Sigmoid colon (tissue), 7 donors: Measurements from ENCODE around the gene ZNF280C. TPM values are rescaled to one million over a fixed set of nuclear protein-coding genes. Genes with fewer than 3 reads are reported as not detected.

Source experiments
- DNase-seq: peaks from one replicate; pipeline ENCODE4 v3.0.0-alpha.2; 2019
- H3K27ac ChIP-seq, 4 donors: fragments of 200-600 bp; sonication (generic); one replicate each; pipeline ENCODE4 v1.5.1; 2016 to 2019; ENCODE audit warnings: mild to moderate bottlenecking in 1 of 4
- H3K27me3 ChIP-seq, 3 donors: fragments of 200-600 bp; sonication (generic); one replicate each; pipeline ENCODE4 v1.5.1; 2019; ENCODE audit warnings: mild to moderate bottlenecking in 1 of 3
- H3K36me3 ChIP-seq, 4 donors: fragments of 200-600 bp; sonication (generic); one replicate each; pipeline ENCODE4 v1.5.1; 2016 to 2019
- H3K4me1 ChIP-seq, 4 donors: fragments of 200-600 bp; sonication (generic); one replicate each; pipeline ENCODE4 v1.5.1; 2017 to 2019
- H3K4me3 ChIP-seq, 4 donors: fragments of 200-600 bp; sonication (generic); one replicate each; pipeline ENCODE4 v1.5.1; 2017 to 2019; ENCODE audit warnings: mild to moderate bottlenecking in 2 of 4, moderate library complexity in 1 of 4
- H3K9me3 ChIP-seq, 4 donors: fragments of 200-600 bp in 3 of 4; sonication (generic) in 3 of 4; one replicate each; pipeline versions ENCODE4 v1.5.1 to v1.6.1; 2013 to 2019
- EP300 ChIP-seq, 4 donors: sonication (generic); formaldehyde crosslinking; IDR thresholded peaks; one replicate each; pipeline ENCODE4 v1.6.1; 2017; ENCODE audit warnings: antibody characterized with exemption in 4 of 4
- POLR2A ChIP-seq, 2 donors: fragments of 450-650 bp; IDR thresholded peaks; one replicate each; pipeline ENCODE4 v1.6.1; 2016; ENCODE audit warnings: antibody characterized with exemption in 2 of 2, mild to moderate bottlenecking in 2 of 2, moderate library complexity in 2 of 2
- POLR2AphosphoS5 ChIP-seq, 4 donors: sonication (generic); formaldehyde crosslinking; IDR thresholded peaks; one replicate each; pipeline ENCODE4 v1.6.1; 2017; ENCODE audit warnings: antibody characterized with exemption in 4 of 4
- WGBS, 2 donors: extraction: QIAGEN DNeasy Blood & Tissue Kit; methylation state at CpG; one replicate each; pipeline ENCODE4 v1.1.7; 2013; 5-methylcytosine and 5-hydroxymethylcytosine counted together
- intact Hi-C: fragments of 100-400 bp; cut with DNase I; formaldehyde crosslinking; loops from one replicate; pipeline ENCODE4 v1.15.1; 2023
- polyA plus RNA-seq, 3 donors: library from polyadenylated mRNA; stranded (reverse); fragments of 200-250 nt; gene quantifications; one replicate each; pipeline ENCODE4 v1.2.3, GENCODE V29; 2013
- total RNA-seq, 4 donors: library from RNA; depleted of rRNA; stranded (reverse); fragments of >200 nt; gene quantifications; one replicate each; pipeline ENCODE4 v1.1.0, GENCODE V29; 2016
- TF ChIP-seq, protein P1 (sequence below), 4 experiments: fragments of 450-650 bp in 3 of 4; fragments of 200-600 bp in 1 of 4; IDR thresholded peaks; one replicate each; pipeline ENCODE4 v1.5.1; 2016 to 2019; ENCODE audit warnings: antibody characterized with exemption in 4 of 4, mild to moderate bottlenecking in 3 of 4, moderate library complexity in 2 of 4
- donor health status: healthy with polysubstance abuse.
- donor health status: Bipolar disorder and iron deficiency.
- donor health status: healthy.

The ZNF280C gene
- total and polyA plus RNA-seq, 7 donors, result under 0.01 to 6.4 (median 5.3) TPM

DNA sequence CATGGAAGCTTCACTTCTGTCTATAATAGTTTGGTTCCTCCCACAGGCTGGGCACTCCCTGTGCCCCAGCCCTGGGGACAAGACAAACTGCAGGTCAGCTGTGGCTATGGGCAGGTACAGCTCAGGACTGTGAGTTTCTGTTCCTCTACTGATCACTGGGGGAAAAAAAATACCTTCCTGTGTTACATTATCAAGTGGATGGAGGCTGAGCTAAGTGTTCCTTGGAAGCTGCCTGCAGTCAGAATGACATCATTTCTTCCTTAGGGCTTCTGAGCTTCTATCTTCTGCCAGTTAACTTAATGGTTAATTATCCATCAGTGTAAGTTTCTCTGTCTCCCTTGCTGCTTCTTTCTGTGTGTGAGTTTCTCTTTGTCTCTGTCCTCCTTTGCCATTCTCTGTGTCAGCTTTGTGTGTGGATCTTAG, 92.3 kb downstream of the ZNF280C start:
- H3K4me1 ChIP-seq, result peaks cover 0 to 5% (median 2%) of the 10 kb centered on the region in 4 donors
- no peaks in the 10 kb centered on the region for H3K27me3 ChIP-seq
- H3K9me3 ChIP-seq, result no peaks in the 10 kb centered on the region
- no peak for DNase-seq
- TF ChIP-seq POLR2A (IDR thresholded peaks at IDR 0.05), result no peak
- TF ChIP-seq POLR2AphosphoS5 (IDR thresholded peaks at IDR 0.05), result no peak
- no peak for TF ChIP-seq EP300 (IDR thresholded peaks at IDR 0.05)
- TF ChIP-seq, protein P1, sequence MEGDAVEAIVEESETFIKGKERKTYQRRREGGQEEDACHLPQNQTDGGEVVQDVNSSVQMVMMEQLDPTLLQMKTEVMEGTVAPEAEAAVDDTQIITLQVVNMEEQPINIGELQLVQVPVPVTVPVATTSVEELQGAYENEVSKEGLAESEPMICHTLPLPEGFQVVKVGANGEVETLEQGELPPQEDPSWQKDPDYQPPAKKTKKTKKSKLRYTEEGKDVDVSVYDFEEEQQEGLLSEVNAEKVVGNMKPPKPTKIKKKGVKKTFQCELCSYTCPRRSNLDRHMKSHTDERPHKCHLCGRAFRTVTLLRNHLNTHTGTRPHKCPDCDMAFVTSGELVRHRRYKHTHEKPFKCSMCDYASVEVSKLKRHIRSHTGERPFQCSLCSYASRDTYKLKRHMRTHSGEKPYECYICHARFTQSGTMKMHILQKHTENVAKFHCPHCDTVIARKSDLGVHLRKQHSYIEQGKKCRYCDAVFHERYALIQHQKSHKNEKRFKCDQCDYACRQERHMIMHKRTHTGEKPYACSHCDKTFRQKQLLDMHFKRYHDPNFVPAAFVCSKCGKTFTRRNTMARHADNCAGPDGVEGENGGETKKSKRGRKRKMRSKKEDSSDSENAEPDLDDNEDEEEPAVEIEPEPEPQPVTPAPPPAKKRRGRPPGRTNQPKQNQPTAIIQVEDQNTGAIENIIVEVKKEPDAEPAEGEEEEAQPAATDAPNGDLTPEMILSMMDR (IDR thresholded peaks at IDR 0.05), result no peak
- no peak overlapping the region for H3K4me3 ChIP-seq
- intact Hi-C loops, result no loop called here
- H3K27ac ChIP-seq, result no peak overlapping the region
- H3K36me3 ChIP-seq, result no peaks in the 10 kb centered on the region

DNA sequence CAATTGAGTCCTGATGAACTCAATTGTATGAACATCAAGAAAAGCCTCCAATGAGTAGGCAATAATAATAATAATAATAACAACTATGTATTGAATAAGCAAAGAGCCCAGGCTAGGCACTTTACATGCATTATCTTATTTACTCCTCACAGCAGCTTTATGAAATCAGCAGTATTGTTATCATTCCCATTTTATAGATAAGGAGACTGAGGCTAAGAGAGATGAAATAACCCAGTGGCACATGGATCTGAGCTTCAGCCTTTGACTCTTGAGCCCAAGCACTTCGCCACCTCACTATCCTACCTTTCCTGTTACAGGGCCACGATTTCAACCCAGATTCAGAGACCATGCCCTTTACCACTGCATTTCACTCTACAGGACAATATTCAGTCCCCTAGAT, 93.8 kb downstream of the ZNF280C start:
- 92% methylated on average over 2 of the region's 2 CpGs for WGBS, 2 donors
- TF ChIP-seq POLR2AphosphoS5 (IDR thresholded peaks at IDR 0.05) (no peak), EP300 (IDR thresholded peaks at IDR 0.05) (no peak), POLR2A (IDR thresholded peaks at IDR 0.05) (no peak)
- TF ChIP-seq, protein P1 (IDR thresholded peaks at IDR 0.05), result no peak
- DNase-seq, result no peak
- Histone ChIP-seq H3K4me1 (peaks cover 0 to 14% (median 5%) of the 10 kb centered on the region in 4 donors), H3K27ac (no peak overlapping the region), H3K36me3 (no peaks in the 10 kb centered on the region), H3K9me3 (no peaks in the 10 kb centered on the region), H3K27me3 (no peaks in the 10 kb centered on the region), H3K4me3 (no peak overlapping the region)
- intact Hi-C loops, result loop anchor here (5.0 kb wide), 1 partner anchor 93 kb away; no protein-coding TSS in a partner anchor

DNA sequence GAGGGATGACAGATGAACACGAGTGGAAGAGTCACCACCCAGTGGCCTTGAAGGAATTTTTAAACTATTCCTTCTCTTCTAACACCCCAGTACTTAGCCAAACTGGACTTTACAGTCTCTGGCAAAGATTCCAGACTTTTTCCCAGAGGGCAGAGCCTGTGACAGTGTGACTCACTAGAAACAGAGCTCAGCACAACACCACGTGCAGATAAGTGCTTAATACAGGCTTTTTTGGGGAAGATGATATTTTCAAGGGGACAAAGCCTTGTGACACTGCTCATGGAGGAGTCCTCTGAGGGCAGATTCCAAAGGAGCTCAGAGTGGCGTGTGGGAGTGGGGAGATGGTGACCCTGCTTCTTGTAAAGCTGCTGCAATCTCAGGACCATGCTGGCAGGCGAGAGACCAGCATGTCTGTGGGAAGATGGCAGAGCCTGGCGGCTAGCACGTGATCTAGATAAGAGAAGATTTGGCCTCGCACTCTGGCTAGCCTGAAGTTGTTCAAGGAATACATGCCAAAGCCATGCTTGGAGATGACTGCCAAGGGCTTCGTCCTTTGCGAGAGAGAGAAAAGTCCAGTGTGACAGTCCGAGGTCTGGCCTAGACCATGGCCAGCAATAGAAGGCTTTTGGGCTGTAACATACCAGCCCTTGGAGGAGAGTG, 94.5 kb downstream of the ZNF280C start:
- Histone ChIP-seq H3K4me3 (no peak overlapping the region), H3K4me1 (peaks cover 0 to 14% (median 5%) of the 10 kb centered on the region in 4 donors), H3K27me3 (no peaks in the 10 kb centered on the region), H3K36me3 (no peaks in the 10 kb centered on the region), H3K27ac (peak overlapping the region; percentile 5 to 37 (median 25)), H3K9me3 (no peaks in the 10 kb centered on the region)
- TF ChIP-seq POLR2AphosphoS5 (IDR thresholded peaks at IDR 0.05) (peak in 1 of 4 donors; percentile 36), EP300 (IDR thresholded peaks at IDR 0.05) (no peak)
- intact Hi-C loops, result loop anchor here (5.0 kb wide), 1 partner anchor 92 kb away; no protein-coding TSS in a partner anchor
- WGBS, 2 donors, result 64 to 67% methylated on average over 10 of the region's 10 CpGs
- peak; percentile 64 for DNase-seq

DNA sequence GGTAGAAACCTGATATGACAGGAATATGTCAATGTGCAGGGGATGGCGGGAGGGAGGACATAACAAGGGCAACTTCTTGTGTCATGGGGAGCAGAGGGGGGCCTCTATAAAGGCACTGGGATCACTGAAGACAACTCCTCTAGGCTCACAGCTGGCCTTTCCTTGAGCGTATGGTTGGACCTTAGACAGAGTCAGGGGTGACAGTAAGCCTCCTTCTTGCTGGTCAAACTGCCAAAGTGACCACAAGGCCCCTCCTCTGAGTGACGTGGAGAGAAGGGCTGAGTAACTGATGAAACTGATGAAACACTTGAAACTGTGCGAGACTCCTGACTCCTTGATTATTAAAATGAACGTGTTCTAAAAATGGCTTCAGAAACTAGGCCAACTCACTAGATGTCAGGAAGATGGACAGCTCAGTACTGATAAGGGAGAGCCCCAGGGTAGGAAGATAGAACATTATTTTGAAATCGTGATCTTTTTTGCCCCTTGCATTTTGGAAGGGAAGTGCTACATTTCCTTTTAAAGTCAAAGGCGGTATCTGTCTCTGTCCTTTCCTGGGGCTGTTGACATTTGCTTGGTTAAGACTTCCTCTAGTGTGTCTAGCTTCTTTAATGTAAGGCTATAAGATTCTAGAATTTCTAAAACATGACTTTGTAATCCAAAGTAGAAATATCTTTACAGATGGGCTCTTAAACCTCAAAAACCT, 95.4 kb downstream of the ZNF280C start:
- no peaks in the 10 kb centered on the region for H3K27me3 ChIP-seq
- H3K27ac ChIP-seq, result peak overlapping the region; percentile 5 to 37 (median 25)
- peak; percentile 73 for DNase-seq
- H3K9me3 ChIP-seq, result no peaks in the 10 kb centered on the region
- peaks cover 0 to 14% (median 5%) of the 10 kb centered on the region in 4 donors for H3K4me1 ChIP-seq
- H3K36me3 ChIP-seq, result no peaks in the 10 kb centered on the region
- WGBS, 2 donors, result 39 to 67% methylated on average over 7 of the region's 7 CpGs
- intact Hi-C loops, result loop anchor here (5.0 kb wide), 1 partner anchor 91 kb away; no protein-coding TSS in a partner anchor
- no peak for TF ChIP-seq POLR2A (IDR thresholded peaks at IDR 0.05)
- TF ChIP-seq POLR2AphosphoS5 (IDR thresholded peaks at IDR 0.05), result peak in 1 of 4 donors; percentile 34
- H3K4me3 ChIP-seq, result no peak overlapping the region

DNA sequence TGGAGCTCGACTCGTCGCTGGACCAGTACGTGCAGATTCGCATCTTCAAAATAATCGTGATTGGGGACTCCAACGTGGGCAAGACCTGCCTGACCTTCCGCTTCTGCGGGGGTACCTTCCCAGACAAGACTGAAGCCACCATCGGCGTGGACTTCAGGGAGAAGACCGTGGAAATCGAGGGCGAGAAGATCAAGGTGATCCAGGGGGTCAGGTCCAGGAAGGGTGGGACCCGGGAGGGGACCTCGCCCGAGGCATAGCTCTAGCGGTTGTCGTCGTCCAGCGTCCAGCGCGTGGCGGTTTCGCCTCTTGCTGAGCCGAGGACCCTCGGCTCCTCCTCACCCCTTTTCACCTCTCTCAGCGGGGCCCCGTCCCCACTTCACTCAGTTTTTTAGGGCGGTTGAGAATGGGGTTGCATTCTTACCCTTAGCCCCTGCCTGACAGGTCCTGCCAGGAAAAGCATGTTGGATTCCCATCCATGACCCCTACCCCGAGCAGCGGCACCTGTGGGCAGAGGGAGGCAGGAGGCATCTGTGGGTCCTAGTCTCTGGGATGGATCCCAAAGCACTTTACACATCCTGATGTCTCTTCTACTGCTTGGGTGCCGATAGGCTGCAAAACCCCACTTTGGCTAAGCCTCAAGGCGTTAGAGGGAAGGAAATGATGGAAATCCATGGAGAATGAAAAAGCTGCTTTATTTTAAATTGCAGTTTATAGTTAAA, 96.4 kb downstream of the ZNF280C start:
- Histone ChIP-seq H3K27ac (peak overlapping the region in 1 of 4 donors; percentile 33), H3K9me3 (no peaks in the 10 kb centered on the region), H3K4me1 (peaks cover 0 to 14% (median 5%) of the 10 kb centered on the region in 4 donors), H3K4me3 (peak overlapping the region; percentile 13 to 50 (median 44)), H3K36me3 (no peaks in the 10 kb centered on the region), H3K27me3 (no peaks in the 10 kb centered on the region)
- peak; percentile 54 for DNase-seq
- TF ChIP-seq EP300 (IDR thresholded peaks at IDR 0.05) (no peak), POLR2A (IDR thresholded peaks at IDR 0.05) (no peak), POLR2AphosphoS5 (IDR thresholded peaks at IDR 0.05) (no peak)
- TF ChIP-seq, protein P1 (IDR thresholded peaks at IDR 0.05), result no peak
- intact Hi-C loops, result loop anchor here (5.0 kb wide), 1 partner anchor 90 kb away; no protein-coding TSS in a partner anchor
- WGBS, 2 donors, result 17 to 30% methylated on average over 34 of the region's 34 CpGs
